Measurements from ENCODE around the gene TMEM253. TPM values are rescaled to one million over a fixed set of nuclear protein-coding genes. Genes with fewer than 3 reads are reported as not detected.
A peak's percentile ranks its signal among the peaks of the same experiment; 100 is the strongest.

TMEM253 gene
- total RNA-seq, 1 donor: not detected

GRCh38 chr14:21058903-21059302 is 42.0 kb upstream of the TMEM253 start:
- DNase-seq (ENCODE audit: insufficient read length, low spot score, missing footprints): no peak
- TF ChIP-seq CTCF (IDR thresholded peaks at IDR 0.05; ENCODE audit: extremely low read depth, low read depth, low read length): no peak
- H3K79me2 ChIP-seq (ENCODE audit: insufficient read depth, low read length): no peaks in the 10 kb centered on the region
- H3K27ac ChIP-seq (ENCODE audit: low read depth, low read length): no peak overlapping the region
- H4K20me1 ChIP-seq (ENCODE audit: insufficient read depth, low read length): no peaks in the 10 kb centered on the region
- no peaks in the 10 kb centered on the region for H3K36me3 ChIP-seq (ENCODE audit: insufficient read depth, low read length)
- no peaks in the 10 kb centered on the region for H3K9me3 ChIP-seq (ENCODE audit: low read depth, low read length)
- H3K4me1 ChIP-seq (ENCODE audit: insufficient read depth, low read length): peaks cover 35% of the 10 kb centered on the region
- no peaks in the 10 kb centered on the region for H3K27me3 ChIP-seq (ENCODE audit: insufficient read depth, low read length)
- H3K4me2 ChIP-seq (ENCODE audit: insufficient read depth, low read length): no peak overlapping the region
- no peak overlapping the region for H3K4me3 ChIP-seq (ENCODE audit: insufficient read depth, low read length)
- H2AFZ ChIP-seq (ENCODE audit: low read length): no peak overlapping the region

GRCh38 chr14:21059842-21060613 is 40.8 kb upstream of the TMEM253 start:
- TF ChIP-seq CTCF (IDR thresholded peaks at IDR 0.05; ENCODE audit: extremely low read depth, low read depth, low read length): no peak
- H3K9me3 ChIP-seq (ENCODE audit: low read depth, low read length): no peaks in the 10 kb centered on the region
- H3K27me3 ChIP-seq (ENCODE audit: insufficient read depth, low read length): no peaks in the 10 kb centered on the region
- peak overlapping the region; percentile 62 for H2AFZ ChIP-seq (ENCODE audit: low read length)
- no peaks in the 10 kb centered on the region for H3K36me3 ChIP-seq (ENCODE audit: insufficient read depth, low read length)
- DNase-seq (ENCODE audit: insufficient read length, low spot score, missing footprints): peak; percentile 42
- peak overlapping the region; percentile 66 for H3K4me2 ChIP-seq (ENCODE audit: insufficient read depth, low read length)
- no peaks in the 10 kb centered on the region for H3K79me2 ChIP-seq (ENCODE audit: insufficient read depth, low read length)
- H3K27ac ChIP-seq (ENCODE audit: low read depth, low read length): peak overlapping the region; percentile 1
- peaks cover 35% of the 10 kb centered on the region for H3K4me1 ChIP-seq (ENCODE audit: insufficient read depth, low read length)
- H4K20me1 ChIP-seq (ENCODE audit: insufficient read depth, low read length): no peaks in the 10 kb centered on the region
- H3K4me3 ChIP-seq (ENCODE audit: insufficient read depth, low read length): peak overlapping the region; percentile 15

GRCh38 chr14:21060614-21061346 is 40.1 kb upstream of the TMEM253 start:
- Histone ChIP-seq H3K27ac (ENCODE audit: low read depth, low read length) (peak overlapping the region; percentile 1), H3K4me3 (ENCODE audit: insufficient read depth, low read length) (no peak overlapping the region), H3K4me2 (ENCODE audit: insufficient read depth, low read length) (peak overlapping the region; percentile 66), H3K4me1 (ENCODE audit: insufficient read depth, low read length) (peaks cover 35% of the 10 kb centered on the region), H4K20me1 (ENCODE audit: insufficient read depth, low read length) (no peaks in the 10 kb centered on the region), H3K79me2 (ENCODE audit: insufficient read depth, low read length) (no peaks in the 10 kb centered on the region), H3K27me3 (ENCODE audit: insufficient read depth, low read length) (no peaks in the 10 kb centered on the region), H3K36me3 (ENCODE audit: insufficient read depth, low read length) (no peaks in the 10 kb centered on the region), H3K9me3 (ENCODE audit: low read depth, low read length) (no peaks in the 10 kb centered on the region), H2AFZ (ENCODE audit: low read length) (peak overlapping the region; percentile 62)
- no peak for TF ChIP-seq CTCF (IDR thresholded peaks at IDR 0.05; ENCODE audit: extremely low read depth, low read depth, low read length)
- peak; percentile 27 for DNase-seq (ENCODE audit: insufficient read length, low spot score, missing footprints)

GRCh38 chr14:21061347-21061668 is 39.6 kb upstream of the TMEM253 start:
- H3K4me1 ChIP-seq (ENCODE audit: insufficient read depth, low read length): peaks cover 35% of the 10 kb centered on the region
- no peaks in the 10 kb centered on the region for H3K36me3 ChIP-seq (ENCODE audit: insufficient read depth, low read length)
- H3K27me3 ChIP-seq (ENCODE audit: insufficient read depth, low read length): no peaks in the 10 kb centered on the region
- no peak for TF ChIP-seq CTCF (IDR thresholded peaks at IDR 0.05; ENCODE audit: extremely low read depth, low read depth, low read length)
- no peak overlapping the region for H3K4me3 ChIP-seq (ENCODE audit: insufficient read depth, low read length)
- H2AFZ ChIP-seq (ENCODE audit: low read length): no peak overlapping the region
- no peak for DNase-seq (ENCODE audit: insufficient read length, low spot score, missing footprints)
- H3K27ac ChIP-seq (ENCODE audit: low read depth, low read length): no peak overlapping the region
- no peaks in the 10 kb centered on the region for H3K9me3 ChIP-seq (ENCODE audit: low read depth, low read length)
- H4K20me1 ChIP-seq (ENCODE audit: insufficient read depth, low read length): no peaks in the 10 kb centered on the region
- no peak overlapping the region for H3K4me2 ChIP-seq (ENCODE audit: insufficient read depth, low read length)
- H3K79me2 ChIP-seq (ENCODE audit: insufficient read depth, low read length): no peaks in the 10 kb centered on the region
